WERI-Rb-1 (cell line): ENCODE results near the gene GRIN2A.

ENCODE experiments used
- DNase-seq: peaks from one replicate; pipeline ENCODE4 v3.0.0-alpha.2; 2020
- H3K27ac ChIP-seq: fragments of 250-450 bp; sonication (Bioruptor Pico); 2 replicates; pipeline ENCODE4 v1.5.1; 2020; ENCODE audit warnings: mild to moderate bottlenecking, moderate library complexity
- H3K27me3 ChIP-seq: fragments of 250-450 bp; sonication (Bioruptor Pico); 2 replicates; pipeline ENCODE4 v1.5.1; 2021; ENCODE audit warnings: mild to moderate bottlenecking, low read depth, moderate library complexity; ENCODE audit not compliant: insufficient read depth, severe bottlenecking
- H3K36me3 ChIP-seq: fragments of 250-450 bp; sonication (Bioruptor Pico); 2 replicates; pipeline ENCODE4 v1.5.1; 2020; ENCODE audit warnings: mild to moderate bottlenecking, moderate library complexity
- H3K4me3 ChIP-seq: 2 replicates; pipeline ENCODE4 v1.5.1; 2011; ENCODE audit warnings: low read depth, mild to moderate bottlenecking, control low read depth, low read length
- H3K9me3 ChIP-seq: fragments of 250-450 bp; sonication (Bioruptor Pico); 2 replicates; pipeline ENCODE4 v1.5.1; 2021; ENCODE audit warnings: mild to moderate bottlenecking, moderate library complexity; ENCODE audit not compliant: severe bottlenecking
- CTCF ChIP-seq: IDR thresholded peaks from 2 replicates; pipeline ENCODE4 v1.5.1; 2011; ENCODE audit warnings: low read depth, mild to moderate bottlenecking, control low read depth, inconsistent platforms, low read length

Gene GRIN2A

GRCh38 chr16:10031955-10032354, 150.3 kb downstream of the GRIN2A start:
- no peak for DNase-seq
- Histone ChIP-seq H3K36me3 (no peaks in the 10 kb centered on the region), H3K27ac (no peak overlapping the region), H3K9me3 (no peaks in the 10 kb centered on the region), H3K27me3 (no peaks in the 10 kb centered on the region), H3K4me3 (no peak overlapping the region)
- no peak for TF ChIP-seq CTCF

GRCh38 chr16:10031473-10031872, 150.8 kb downstream of the GRIN2A start:
- Histone ChIP-seq H3K36me3 (no peaks in the 10 kb centered on the region), H3K27ac (no peak overlapping the region), H3K4me3 (no peak overlapping the region), H3K9me3 (no peaks in the 10 kb centered on the region), H3K27me3 (no peaks in the 10 kb centered on the region)
- peak; percentile 41; the same call in 1 of the 2 replicates for TF ChIP-seq CTCF
- no peak for DNase-seq

- Histone ChIP-seq H3K27me3 (no peaks in the 10 kb centered on the region), H3K36me3 (no peaks in the 10 kb centered on the region)
- no peak for DNase-seq
Measured at GRCh38 chr16:10028644-10029043, 153.6 kb downstream of the GRIN2A start.

GRCh38 chr16:10027553-10027952, 154.7 kb downstream of the GRIN2A start:
- H3K36me3 ChIP-seq = no peaks in the 10 kb centered on the region
- no peak for DNase-seq
- no peak overlapping the region for H3K27ac ChIP-seq
- H3K4me3 ChIP-seq = no peak overlapping the region
- H3K9me3 ChIP-seq = no peaks in the 10 kb centered on the region
- no peak for TF ChIP-seq CTCF
- H3K27me3 ChIP-seq = no peaks in the 10 kb centered on the region

More at GRCh38 chr16:10028644-10029043, 153.6 kb downstream of the GRIN2A start:
- H3K9me3 ChIP-seq = no peaks in the 10 kb centered on the region
- TF ChIP-seq CTCF = no peak
- no peak overlapping the region for H3K4me3 ChIP-seq
- no peak overlapping the region for H3K27ac ChIP-seq

GRCh38 chr16:10026593-10026992, 155.6 kb downstream of the GRIN2A start:
- Histone ChIP-seq H3K27ac (no peak overlapping the region), H3K9me3 (no peaks in the 10 kb centered on the region), H3K27me3 (no peaks in the 10 kb centered on the region), H3K36me3 (no peaks in the 10 kb centered on the region), H3K4me3 (no peak overlapping the region)
- TF ChIP-seq CTCF = no peak
- DNase-seq = no peak

- no peak for TF ChIP-seq CTCF
- Histone ChIP-seq H3K36me3 (no peaks in the 10 kb centered on the region), H3K4me3 (no peak overlapping the region), H3K27ac (no peak overlapping the region), H3K27me3 (no peaks in the 10 kb centered on the region), H3K9me3 (no peaks in the 10 kb centered on the region)
- DNase-seq = no peak
Measured at GRCh38 chr16:10022098-10022497, 160.1 kb downstream of the GRIN2A start.
